HCT116 (cell line): ENCODE measurements around the gene RBM19.

Experiments
- CTCF ChIP-seq, 3 experiments: fragments of 200-600 bp in 1 of 3; sonication (generic) in 1 of 3; IDR thresholded peaks in 2 of 3; conservative IDR thresholded peaks in 1 of 3; 2 replicates each; pipeline ENCODE4 v1.5.1; 2012 to 2017; ENCODE audit warnings: low read depth in 2 of 3, low read length in 2 of 3, antibody characterized with exemption in 1 of 3, borderline replicate concordance in 1 of 3, control low read depth in 1 of 3, mild to moderate bottlenecking in 1 of 3, mixed read lengths in 1 of 3, mixed run types in 1 of 3, moderate library complexity in 1 of 3; ENCODE audit not compliant: insufficient read depth in 1 of 3
- EZH2 ChIP-seq: fragments of 200-600 bp; sonication (generic); IDR thresholded peaks from 2 replicates; pipeline ENCODE4 v1.6.1; 2017; ENCODE audit warnings: antibody characterized with exemption, mixed run types
- POLR2A ChIP-seq: IDR thresholded peaks from 2 replicates; pipeline ENCODE4 v1.7.0; 2011; ENCODE audit warnings: borderline replicate concordance; ENCODE audit not compliant: insufficient read depth, insufficient read length; ENCODE audit errors: extremely low read depth
- POLR2AphosphoS5 ChIP-seq: IDR thresholded peaks from 2 replicates; pipeline ENCODE4 v1.6.1; 2011; ENCODE audit warnings: mild to moderate bottlenecking, low read depth, low read length, moderate library complexity
- RAD21 ChIP-seq: IDR thresholded peaks from 2 replicates; pipeline ENCODE4 v1.6.1; 2012; ENCODE audit warnings: low read depth, mild to moderate bottlenecking
- SIN3A ChIP-seq: IDR thresholded peaks from 2 replicates; pipeline ENCODE4 v1.6.1; 2012; ENCODE audit warnings: low read depth
- SP1 ChIP-seq: IDR thresholded peaks from 2 replicates; pipeline ENCODE4 v1.6.1; 2012; ENCODE audit warnings: low read depth
- SRF ChIP-seq: IDR thresholded peaks from 2 replicates; pipeline ENCODE4 v1.6.1; 2012; ENCODE audit warnings: low read depth
- TCF7L2 ChIP-seq: IDR thresholded peaks from 2 replicates; pipeline ENCODE4 v1.7.0; 2011; ENCODE audit warnings: borderline replicate concordance, inconsistent platforms; ENCODE audit not compliant: insufficient read depth, insufficient read length; ENCODE audit errors: extremely low read depth
- YY1 ChIP-seq: IDR thresholded peaks from 2 replicates; pipeline ENCODE4 v1.6.1; 2011; ENCODE audit warnings: low read length, low read depth, moderate library complexity, mild to moderate bottlenecking; ENCODE audit not compliant: insufficient replicate concordance; ENCODE audit errors: extremely low read depth
- TF ChIP-seq, protein P1 (sequence below): IDR thresholded peaks from 2 replicates; pipeline ENCODE4 v1.6.1; 2012; ENCODE audit warnings: low read depth

DNA sequence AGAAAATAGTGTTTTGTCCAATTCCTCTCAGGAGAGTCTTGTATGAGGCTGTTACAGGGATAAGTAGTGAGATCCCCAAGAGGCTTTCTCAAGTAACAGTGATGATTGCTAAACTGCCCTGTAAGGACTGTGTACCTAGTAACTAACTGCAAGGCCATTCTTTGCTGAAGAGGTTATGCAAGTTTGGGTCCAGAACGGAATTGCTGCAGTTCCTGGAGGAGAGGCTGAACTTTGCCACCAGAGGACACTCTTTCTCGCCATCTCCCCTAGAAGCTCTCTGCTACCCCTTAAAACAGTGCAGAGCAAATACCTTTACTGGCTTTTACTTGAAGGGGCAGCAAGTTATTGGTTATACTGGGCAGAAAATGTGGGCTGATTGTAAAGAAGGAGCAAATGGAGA lies 180.0 kb downstream of the RBM19 start:
- TF ChIP-seq POLR2AphosphoS5: no peak
- no peak for TF ChIP-seq TCF7L2
- TF ChIP-seq CTCF (IDR thresholded peaks at IDR 0.05 in 2 of 3, conservative IDR thresholded peaks at IDR 0.05 in 1 of 3; ENCODE audit: borderline replicate concordance in 1 of 3, insufficient read depth in 1 of 3, low read depth in 2 of 3, low read length in 2 of 3): peak; percentile 32 to 44 (median 35); a peak in 5 of 6 replicates
- no peak for TF ChIP-seq SRF
- TF ChIP-seq SP1: no peak
- TF ChIP-seq POLR2A: no peak
- TF ChIP-seq SIN3A: no peak
- TF ChIP-seq EZH2: no peak
- no peak for TF ChIP-seq YY1
- TF ChIP-seq, protein P1, sequence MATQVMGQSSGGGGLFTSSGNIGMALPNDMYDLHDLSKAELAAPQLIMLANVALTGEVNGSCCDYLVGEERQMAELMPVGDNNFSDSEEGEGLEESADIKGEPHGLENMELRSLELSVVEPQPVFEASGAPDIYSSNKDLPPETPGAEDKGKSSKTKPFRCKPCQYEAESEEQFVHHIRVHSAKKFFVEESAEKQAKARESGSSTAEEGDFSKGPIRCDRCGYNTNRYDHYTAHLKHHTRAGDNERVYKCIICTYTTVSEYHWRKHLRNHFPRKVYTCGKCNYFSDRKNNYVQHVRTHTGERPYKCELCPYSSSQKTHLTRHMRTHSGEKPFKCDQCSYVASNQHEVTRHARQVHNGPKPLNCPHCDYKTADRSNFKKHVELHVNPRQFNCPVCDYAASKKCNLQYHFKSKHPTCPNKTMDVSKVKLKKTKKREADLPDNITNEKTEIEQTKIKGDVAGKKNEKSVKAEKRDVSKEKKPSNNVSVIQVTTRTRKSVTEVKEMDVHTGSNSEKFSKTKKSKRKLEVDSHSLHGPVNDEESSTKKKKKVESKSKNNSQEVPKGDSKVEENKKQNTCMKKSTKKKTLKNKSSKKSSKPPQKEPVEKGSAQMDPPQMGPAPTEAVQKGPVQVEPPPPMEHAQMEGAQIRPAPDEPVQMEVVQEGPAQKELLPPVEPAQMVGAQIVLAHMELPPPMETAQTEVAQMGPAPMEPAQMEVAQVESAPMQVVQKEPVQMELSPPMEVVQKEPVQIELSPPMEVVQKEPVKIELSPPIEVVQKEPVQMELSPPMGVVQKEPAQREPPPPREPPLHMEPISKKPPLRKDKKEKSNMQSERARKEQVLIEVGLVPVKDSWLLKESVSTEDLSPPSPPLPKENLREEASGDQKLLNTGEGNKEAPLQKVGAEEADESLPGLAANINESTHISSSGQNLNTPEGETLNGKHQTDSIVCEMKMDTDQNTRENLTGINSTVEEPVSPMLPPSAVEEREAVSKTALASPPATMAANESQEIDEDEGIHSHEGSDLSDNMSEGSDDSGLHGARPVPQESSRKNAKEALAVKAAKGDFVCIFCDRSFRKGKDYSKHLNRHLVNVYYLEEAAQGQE: no peak
- peak; percentile 37 for TF ChIP-seq RAD21
